Breast epithelium (tissue), 3 donors: Measurements from ENCODE around the gene DYNC2LI1.

ENCODE experiments used
- POLR2A ChIP-seq: fragments of 450-650 bp; IDR thresholded peaks from one replicate; pipeline ENCODE4 v1.6.1; 2016; ENCODE audit warnings: antibody characterized with exemption, mild to moderate bottlenecking, moderate library complexity
- TF ChIP-seq, protein P1 (sequence below), 3 donors: fragments of 450-650 bp; IDR thresholded peaks; one replicate each; pipeline ENCODE4 v1.5.1; 2016 to 2017; ENCODE audit warnings: antibody characterized with exemption in 3 of 3, mild to moderate bottlenecking in 3 of 3, moderate library complexity in 3 of 3

- TF ChIP-seq POLR2A = no peak
- TF ChIP-seq, protein P1, sequence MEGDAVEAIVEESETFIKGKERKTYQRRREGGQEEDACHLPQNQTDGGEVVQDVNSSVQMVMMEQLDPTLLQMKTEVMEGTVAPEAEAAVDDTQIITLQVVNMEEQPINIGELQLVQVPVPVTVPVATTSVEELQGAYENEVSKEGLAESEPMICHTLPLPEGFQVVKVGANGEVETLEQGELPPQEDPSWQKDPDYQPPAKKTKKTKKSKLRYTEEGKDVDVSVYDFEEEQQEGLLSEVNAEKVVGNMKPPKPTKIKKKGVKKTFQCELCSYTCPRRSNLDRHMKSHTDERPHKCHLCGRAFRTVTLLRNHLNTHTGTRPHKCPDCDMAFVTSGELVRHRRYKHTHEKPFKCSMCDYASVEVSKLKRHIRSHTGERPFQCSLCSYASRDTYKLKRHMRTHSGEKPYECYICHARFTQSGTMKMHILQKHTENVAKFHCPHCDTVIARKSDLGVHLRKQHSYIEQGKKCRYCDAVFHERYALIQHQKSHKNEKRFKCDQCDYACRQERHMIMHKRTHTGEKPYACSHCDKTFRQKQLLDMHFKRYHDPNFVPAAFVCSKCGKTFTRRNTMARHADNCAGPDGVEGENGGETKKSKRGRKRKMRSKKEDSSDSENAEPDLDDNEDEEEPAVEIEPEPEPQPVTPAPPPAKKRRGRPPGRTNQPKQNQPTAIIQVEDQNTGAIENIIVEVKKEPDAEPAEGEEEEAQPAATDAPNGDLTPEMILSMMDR (IDR thresholded peaks at IDR 0.05) = no peak
Measured at GRCh38 chr2:43759195-43759594, 14.6 kb upstream of the DYNC2LI1 start.
